SW 1271 (cell line): ENCODE results near the gene PTGER3.
"Not testable (repeated sequence)": the region's sequence is repeated elsewhere in the genome, so short reads cannot be mapped to it uniquely, and the experiment has no call there.

Experiments
- DNase-seq, 2 experiments: peaks; one replicate each; lab custom pipeline; 2025; lab: John Stamatoyannopoulos, UW

PTGER3 gene

DNA sequence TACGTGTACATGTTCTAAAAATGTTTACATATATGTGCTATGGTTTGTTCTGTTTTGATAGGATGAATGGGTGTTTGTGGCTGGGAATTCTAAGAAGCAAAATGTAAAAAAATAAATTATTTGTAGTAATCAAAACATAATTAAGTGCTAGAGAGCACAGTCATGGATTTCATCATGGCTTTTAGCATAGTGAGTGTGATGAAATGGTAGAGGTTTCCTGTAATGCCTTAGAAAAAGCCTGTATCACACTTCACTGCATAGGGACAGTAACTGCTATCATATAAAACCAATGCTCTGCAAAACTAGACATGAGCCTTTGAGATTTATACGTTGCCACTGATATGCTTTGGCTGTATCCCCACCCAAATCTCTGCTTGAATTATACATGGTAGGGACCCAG lies 99.8 kb downstream of the PTGER3 start:
- DNase-seq: no peak

DNA sequence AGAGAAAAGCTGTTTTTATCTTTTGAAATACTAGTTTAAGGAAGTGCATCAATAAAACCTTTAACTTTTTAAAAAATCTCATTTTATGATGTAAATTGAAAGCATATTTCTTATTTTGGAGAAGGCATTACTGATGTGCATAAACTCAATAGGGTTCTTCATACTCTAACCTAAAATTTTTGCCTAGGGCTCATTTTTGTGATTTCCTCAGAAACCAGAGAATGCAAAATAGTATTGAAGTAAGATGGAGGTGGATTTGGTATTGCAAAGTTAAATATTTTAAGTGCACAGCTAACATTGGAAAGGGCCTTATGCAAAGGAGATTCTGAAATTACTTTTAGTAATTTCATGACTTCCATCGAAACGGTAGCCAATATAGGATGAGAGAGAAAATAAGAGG lies 101.9 kb downstream of the PTGER3 start:
- no peak for DNase-seq

DNA sequence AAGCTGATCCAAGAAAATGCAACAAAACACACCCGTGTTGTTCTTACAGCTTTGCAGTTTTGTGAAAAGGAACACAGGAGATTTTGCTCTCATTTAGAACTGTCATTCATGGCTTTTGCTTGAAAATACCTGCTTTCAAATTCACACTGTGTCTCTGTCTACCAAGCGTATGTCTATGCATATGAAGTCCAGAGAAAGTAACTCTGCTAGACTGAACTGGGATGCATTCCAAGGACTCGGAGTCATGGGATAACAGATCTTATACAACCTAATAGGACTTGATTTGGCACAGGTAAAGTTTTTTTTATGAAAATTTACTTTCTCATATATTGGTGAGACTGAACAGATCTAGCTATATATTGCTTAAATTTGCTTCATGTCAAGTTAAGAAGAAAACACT lies 102.4 kb downstream of the PTGER3 start:
- DNase-seq: no peak

DNA sequence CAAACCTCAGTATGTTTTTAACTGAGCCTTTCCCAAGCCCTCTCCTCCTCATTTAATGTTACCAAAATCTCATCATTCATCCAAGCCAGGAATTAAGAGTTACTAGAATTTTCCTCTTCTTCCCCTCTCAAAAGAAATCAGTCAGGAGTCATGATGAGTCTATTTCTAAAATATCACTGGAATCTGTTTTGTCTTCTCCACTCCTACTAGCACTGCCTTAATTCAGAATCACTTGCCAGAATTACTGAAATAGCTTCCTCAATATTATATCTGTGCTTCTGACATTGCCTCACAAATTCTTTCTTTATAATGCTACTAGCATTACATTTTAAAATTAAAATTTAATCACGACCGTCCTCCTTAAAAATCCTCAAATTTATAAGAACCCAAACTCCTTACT lies 106.1 kb downstream of the PTGER3 start:
- no peak for DNase-seq

DNA sequence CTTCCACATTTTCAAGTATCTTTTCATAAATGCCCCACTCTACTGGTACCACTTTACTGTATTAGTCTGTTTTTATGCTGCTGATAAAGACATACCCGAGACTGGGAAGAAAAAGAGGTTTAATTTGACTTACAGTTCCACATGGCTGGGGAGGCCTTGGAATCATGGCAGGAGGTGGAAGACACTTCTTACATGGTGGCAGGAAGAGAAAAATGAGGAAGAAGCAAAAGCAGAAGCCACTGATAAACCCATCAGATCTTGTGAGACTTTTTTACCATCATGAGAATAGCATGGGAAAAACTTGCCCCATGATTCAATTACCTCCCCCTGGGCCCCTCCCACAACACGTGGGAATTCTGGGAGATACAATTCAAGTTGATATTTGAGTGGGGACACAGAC lies 107.2 kb downstream of the PTGER3 start:
- not testable (repeated sequence) for DNase-seq

DNA sequence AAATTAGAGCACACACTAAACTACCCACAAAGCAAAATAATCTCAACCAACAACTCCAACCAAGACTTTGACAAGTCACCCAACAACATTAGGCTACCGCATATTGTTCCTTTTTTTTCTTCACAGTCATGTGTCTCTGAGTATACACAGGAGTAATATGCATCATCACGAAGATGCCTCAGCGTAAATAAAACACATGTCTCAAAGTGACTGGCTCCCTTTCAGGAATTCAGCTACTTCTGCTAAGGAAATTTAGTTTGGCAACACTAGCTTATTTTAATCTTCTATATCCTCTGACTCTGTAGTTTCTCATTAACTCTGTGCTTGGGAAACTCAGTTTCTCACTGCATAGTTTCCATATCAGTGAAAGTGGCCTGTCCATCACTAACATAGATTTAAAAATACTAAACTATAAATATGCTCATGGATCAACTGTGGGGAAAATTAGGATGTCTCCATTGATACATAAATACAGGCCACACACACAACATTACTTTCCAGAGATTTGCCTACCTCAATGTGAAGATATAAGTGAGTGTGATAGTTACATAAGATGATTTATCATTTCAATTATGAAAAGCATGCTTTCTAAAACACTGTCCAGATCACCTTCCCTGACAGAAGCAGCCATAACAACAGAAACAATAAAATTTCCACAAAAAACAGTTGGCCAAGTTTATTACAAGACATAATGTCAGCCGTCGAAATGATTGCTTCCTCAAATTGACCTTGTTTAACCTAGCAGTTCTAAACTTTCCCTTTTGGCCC lies 113.2 kb downstream of the PTGER3 start:
- no peak for DNase-seq

DNA sequence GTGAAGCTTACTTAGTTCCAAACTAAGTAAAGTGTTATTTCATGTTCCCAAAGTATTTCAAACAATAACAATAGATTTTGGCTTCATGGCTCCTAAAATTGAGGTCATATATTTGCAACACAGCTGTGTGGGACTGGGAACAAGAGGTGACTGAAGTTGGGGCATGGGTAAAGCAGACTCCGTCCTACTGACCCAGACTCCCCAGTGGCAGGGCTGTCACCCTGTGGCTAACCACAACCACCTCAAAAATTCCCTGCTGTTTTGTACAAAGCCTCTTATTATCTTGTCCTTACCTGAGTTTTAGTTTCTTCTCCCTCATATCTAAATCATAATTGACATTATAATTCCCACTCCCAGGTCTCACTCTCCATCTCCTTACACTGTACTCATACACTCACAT lies 117.6 kb downstream of the PTGER3 start:
- no peak for DNase-seq

DNA sequence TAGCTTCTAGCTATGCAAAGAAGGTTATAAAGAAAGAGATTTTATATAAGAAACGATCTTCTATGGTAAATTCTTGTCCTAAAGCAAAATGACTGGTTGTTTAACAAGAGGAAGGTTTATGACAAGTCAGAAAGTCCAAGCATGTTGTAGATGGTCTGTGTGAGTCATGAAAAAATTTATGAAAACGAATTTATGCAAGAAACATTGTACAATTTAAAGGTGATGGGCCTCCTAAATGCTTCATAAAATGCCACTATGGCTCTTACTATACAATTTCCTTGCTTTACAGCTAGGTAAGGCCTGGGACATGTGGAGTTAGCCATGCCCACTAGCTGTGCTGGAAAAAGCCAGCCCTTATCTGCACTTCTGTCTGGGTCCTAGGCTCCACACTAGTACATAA lies 125.4 kb downstream of the PTGER3 start:
- no peak for DNase-seq
